HEK293T (cell line): ENCODE measurements around the gene ZBTB47.

Experiments
- ELF4 ChIP-seq: fragments of 450-650 bp; IDR thresholded peaks from 2 replicates; pipeline ENCODE4 v1.6.1; 2017; ENCODE audit warnings: antibody characterized with exemption
- FOXK2 ChIP-seq: fragments of 450-650 bp; IDR thresholded peaks from 2 replicates; pipeline ENCODE4 v1.6.1; 2016; ENCODE audit warnings: mild to moderate bottlenecking
- FOXM1 ChIP-seq: fragments of 450-650 bp; IDR thresholded peaks from 2 replicates; pipeline ENCODE4 v1.6.1; 2017; ENCODE audit warnings: mild to moderate bottlenecking, borderline replicate concordance
- L3MBTL2 ChIP-seq: fragments of 450-650 bp; conservative IDR thresholded peaks from 2 replicates; pipeline ENCODE4 v1.6.1; 2016; ENCODE audit warnings: mild to moderate bottlenecking
- LEF1 ChIP-seq: fragments of 450-650 bp; IDR thresholded peaks from 2 replicates; pipeline ENCODE4 v1.6.1; 2017; ENCODE audit warnings: mild to moderate bottlenecking, borderline replicate concordance
- NFRKB ChIP-seq: fragments of 450-650 bp; IDR thresholded peaks from 2 replicates; pipeline ENCODE4 v1.6.1; 2016; ENCODE audit warnings: mild to moderate bottlenecking, moderate library complexity
- SP1 ChIP-seq: fragments of 450-650 bp; IDR thresholded peaks from 2 replicates; pipeline ENCODE4 v1.6.1; 2017

DNA sequence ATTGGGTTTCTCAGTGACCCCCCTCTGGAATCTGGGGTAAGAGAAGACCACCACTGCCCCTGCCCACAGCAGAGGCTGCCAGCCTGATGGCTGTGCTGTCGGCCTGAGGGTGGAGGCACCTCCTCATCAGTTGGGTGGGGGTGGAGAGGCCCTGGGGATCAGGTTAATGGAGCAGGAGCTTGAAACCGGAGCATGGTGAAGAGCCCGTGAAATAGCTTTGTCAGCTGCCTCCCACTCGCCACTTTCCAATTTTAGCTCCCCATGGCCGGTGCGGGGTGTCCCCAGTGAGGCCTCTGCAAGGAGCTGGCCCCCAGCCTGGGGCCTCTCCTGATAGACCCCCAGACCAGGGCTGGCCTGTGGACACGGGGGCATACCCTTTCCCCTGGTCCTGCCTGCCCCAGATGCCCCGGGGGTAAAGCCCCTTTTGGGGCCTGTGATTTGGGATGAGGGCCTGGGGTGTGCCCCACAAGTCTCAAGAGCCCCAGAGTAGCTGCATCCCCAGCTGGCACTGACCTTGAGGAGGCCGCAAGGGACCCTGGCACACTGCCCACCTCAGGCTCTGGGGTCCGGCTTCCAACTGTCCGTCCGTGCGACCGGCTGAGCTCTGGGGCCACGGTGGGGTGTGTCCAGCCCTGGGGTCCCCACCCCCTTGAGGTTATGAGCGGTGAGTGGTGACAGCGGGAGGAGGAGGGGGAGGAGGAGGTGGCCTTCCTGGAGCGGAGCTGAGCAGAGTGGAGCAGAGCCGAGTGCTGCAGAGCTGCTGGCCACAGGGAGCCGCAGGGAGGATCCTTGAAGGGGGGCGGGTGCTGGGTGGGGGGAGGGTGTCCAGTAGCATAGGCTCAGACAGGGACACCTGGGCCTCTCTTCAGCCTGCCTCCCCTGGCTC is 48.8 kb downstream of the ZBTB47 start, which contains the start of gene HHATL:
- TF ChIP-seq L3MBTL2 (no peak), FOXK2 (no peak), SP1 (no peak), NFRKB (no peak), FOXM1 (no peak), LEF1 (no peak), ELF4 (no peak)
